H1 (cell line): ENCODE measurements around the gene PGBD5.

Experiments
- BRCA1 ChIP-seq: IDR thresholded peaks from 2 replicates; pipeline ENCODE4 v1.6.1; 2012; ENCODE audit warnings: low read depth, low read length, improper control_type of control experiment
- CHD2 ChIP-seq: IDR thresholded peaks from 2 replicates; pipeline ENCODE4 v1.6.1; 2012; ENCODE audit warnings: low read length, improper control_type of control experiment
- CTCF ChIP-seq, 3 experiments: IDR thresholded peaks; 1 replicate in 2 of 3; 2 replicates in 1 of 3; pipeline versions ENCODE4 v1.5.1 to v1.6.1; 2011; ENCODE audit warnings: low read length in 3 of 3, mild to moderate bottlenecking in 3 of 3, inconsistent platforms in 2 of 3, low read depth in 1 of 3, moderate library complexity in 1 of 3; ENCODE audit not compliant: insufficient read depth in 1 of 3; ENCODE audit errors: control extremely low read depth in 1 of 3
- EP300 ChIP-seq, 2 experiments: IDR thresholded peaks; 1 replicate in 1 of 2; 2 replicates in 1 of 2; pipeline ENCODE4 v1.6.1; 2011 to 2012; ENCODE audit warnings: low read depth in 2 of 2, low read length in 2 of 2, mild to moderate bottlenecking in 2 of 2, borderline replicate concordance in 1 of 2, inconsistent platforms in 1 of 2, moderate library complexity in 1 of 2
- EZH2 ChIP-seq: fragments of 200-600 bp; sonication (generic); IDR thresholded peaks from 2 replicates; pipeline ENCODE4 v1.7.1; 2012; ENCODE audit warnings: low read depth, mild to moderate bottlenecking, moderate library complexity, low read length, inconsistent platforms; ENCODE audit not compliant: severe bottlenecking
- POLR2A ChIP-seq, 2 experiments: IDR thresholded peaks; 1 replicate in 1 of 2; 2 replicates in 1 of 2; pipeline ENCODE4 v1.6.1; 2011; ENCODE audit warnings: low read depth in 2 of 2, low read length in 2 of 2, mild to moderate bottlenecking in 2 of 2; ENCODE audit errors: control extremely low read depth in 1 of 2
- SIN3A ChIP-seq, 2 experiments: IDR thresholded peaks in 1 of 2; conservative IDR thresholded peaks in 1 of 2; 2 replicates each; pipeline ENCODE4 v1.6.1; 2011 to 2012; ENCODE audit warnings: low read length in 2 of 2, improper control_type of control experiment in 1 of 2, low read depth in 1 of 2, mild to moderate bottlenecking in 1 of 2
- SIX5 ChIP-seq: IDR thresholded peaks from 2 replicates; pipeline ENCODE4 v1.6.1; 2011; ENCODE audit warnings: mild to moderate bottlenecking, low read depth, low read length
- SP1 ChIP-seq: IDR thresholded peaks from 2 replicates; pipeline ENCODE4 v1.6.1; 2011; ENCODE audit warnings: low read depth, low read length
- SUZ12 ChIP-seq: fragments of 200-600 bp; sonication (generic); IDR thresholded peaks from 2 replicates; pipeline ENCODE4 v1.6.1; 2012; ENCODE audit warnings: mild to moderate bottlenecking, inconsistent platforms, low read length, moderate library complexity, mixed read lengths
- ZNF274 ChIP-seq: IDR thresholded peaks from 2 replicates; pipeline ENCODE4 v1.7.0; 2012; ENCODE audit warnings: low read length, borderline replicate concordance; ENCODE audit errors: extremely low read depth
- TF ChIP-seq, protein P1 (sequence below): IDR thresholded peaks from 2 replicates; pipeline ENCODE4 v1.6.1; 2012; ENCODE audit warnings: inconsistent platforms
- TF ChIP-seq, protein P2 (sequence below): IDR thresholded peaks from 2 replicates; pipeline ENCODE4 v1.6.1; 2012; ENCODE audit warnings: low read length, inconsistent platforms

GRCh38 chr1:230350208-230350921 is 75.8 kb downstream of the PGBD5 start:
- TF ChIP-seq CTCF (IDR thresholded peaks at IDR 0.05; ENCODE audit: control extremely low read depth in 1 of 3, insufficient read depth in 1 of 3, low read depth in 1 of 3, low read length in 3 of 3) (no peak), ZNF274 (no peak), SUZ12 (no peak), POLR2A (IDR thresholded peaks at IDR 0.05; ENCODE audit: control extremely low read depth in 1 of 2, low read depth in 2 of 2, low read length in 2 of 2) (no peak), CHD2 (no peak), BRCA1 (no peak), SP1 (no peak), SIN3A (conservative IDR thresholded peaks at IDR 0.05 in 1 of 2, IDR thresholded peaks at IDR 0.05 in 1 of 2; ENCODE audit: low read depth in 1 of 2, low read length in 2 of 2) (no peak), SIX5 (no peak), EP300 (IDR thresholded peaks at IDR 0.05; ENCODE audit: borderline replicate concordance in 1 of 2, low read depth in 2 of 2, low read length in 2 of 2) (no peak), EZH2 (no peak)
- TF ChIP-seq, protein P1, sequence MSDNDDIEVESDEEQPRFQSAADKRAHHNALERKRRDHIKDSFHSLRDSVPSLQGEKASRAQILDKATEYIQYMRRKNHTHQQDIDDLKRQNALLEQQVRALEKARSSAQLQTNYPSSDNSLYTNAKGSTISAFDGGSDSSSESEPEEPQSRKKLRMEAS = no peak
- TF ChIP-seq, protein P2, sequence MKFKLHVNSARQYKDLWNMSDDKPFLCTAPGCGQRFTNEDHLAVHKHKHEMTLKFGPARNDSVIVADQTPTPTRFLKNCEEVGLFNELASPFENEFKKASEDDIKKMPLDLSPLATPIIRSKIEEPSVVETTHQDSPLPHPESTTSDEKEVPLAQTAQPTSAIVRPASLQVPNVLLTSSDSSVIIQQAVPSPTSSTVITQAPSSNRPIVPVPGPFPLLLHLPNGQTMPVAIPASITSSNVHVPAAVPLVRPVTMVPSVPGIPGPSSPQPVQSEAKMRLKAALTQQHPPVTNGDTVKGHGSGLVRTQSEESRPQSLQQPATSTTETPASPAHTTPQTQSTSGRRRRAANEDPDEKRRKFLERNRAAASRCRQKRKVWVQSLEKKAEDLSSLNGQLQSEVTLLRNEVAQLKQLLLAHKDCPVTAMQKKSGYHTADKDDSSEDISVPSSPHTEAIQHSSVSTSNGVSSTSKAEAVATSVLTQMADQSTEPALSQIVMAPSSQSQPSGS = no peak
